K562 (cell line): ENCODE results near the gene CBL.

Experiments used
- MXI1 ChIP-seq: IDR thresholded peaks from 2 replicates; pipeline ENCODE4 v1.6.1; 2011; ENCODE audit warnings: low read depth, mild to moderate bottlenecking, improper control_type of control experiment, low read length
- RAD21 ChIP-seq, 2 experiments: fragments of 250-450 bp in 1 of 2; fragments of 450-650 bp in 1 of 2; sonication (Bioruptor Pico) in 1 of 2; formaldehyde crosslinking in 1 of 2; IDR thresholded peaks in 1 of 2; conservative IDR thresholded peaks in 1 of 2; 2 replicates each; pipeline versions ENCODE4 v1.4.0 to v1.8.0; 2020 to 2022; ENCODE audit warnings: mild to moderate bottlenecking in 2 of 2, moderate library complexity in 1 of 2
- ZNF668 ChIP-seq: fragments of 250-450 bp; sonication (Bioruptor Pico); IDR thresholded peaks from 2 replicates; pipeline ENCODE4 v1.8.0; 2022; ENCODE audit warnings: mild to moderate bottlenecking, inconsistent platforms

GRCh38 chr11:119205574-119206510 lies at the start of gene CBL:
- TF ChIP-seq RAD21 (CRISPR knock-in tag; conservative IDR thresholded peaks at IDR 0.05 in 1 of 2, IDR thresholded peaks at IDR 0.05 in 1 of 2) (peak; percentile 29 to 55; a peak in 2 of 4 replicates), MXI1 (0 out of 2 replicates have a peak, but pooled peaks have one; percentile 33), ZNF668 (CRISPR knock-in tag) (no peak)
